Stimulated activated CD4-positive, alpha-beta T cell treated with anti-CD3 and anti-CD28 coated beads, TNF-alpha, amount 100 ng/mL, for 4 hours (primary cell): ENCODE data around the gene CIT.
"Not testable (repeated sequence)": the region's sequence is repeated elsewhere in the genome, so short reads cannot be mapped to it uniquely, and the experiment has no call there.

ENCODE experiments used
- DNase-seq, 3 experiments: peaks; one replicate each; pipeline ENCODE4 v3.0.0-alpha.2; 2020; ENCODE audit warnings: low read depth in 3 of 3

The CIT gene

GRCh38 chr12:119876761-119877638 lies at the start of gene CIT:
Gene CIT (minus strand): TSS chr12:119877320. CDS start chr12:119876168, 1,152 bp downstream.
- DNase-seq = peak; percentile 72 to 77 (median 72)

- DNase-seq = no peak
These were observed 48.1 kb upstream of the CIT start for GRCh38 chr12:119925269-119925668.

GRCh38 chr12:119920064-119920463 lies 42.9 kb upstream of the CIT start:
- DNase-seq = no peak

- DNase-seq = no peak
These were observed 38.9 kb upstream of the CIT start for GRCh38 chr12:119915894-119916510.

DNA sequence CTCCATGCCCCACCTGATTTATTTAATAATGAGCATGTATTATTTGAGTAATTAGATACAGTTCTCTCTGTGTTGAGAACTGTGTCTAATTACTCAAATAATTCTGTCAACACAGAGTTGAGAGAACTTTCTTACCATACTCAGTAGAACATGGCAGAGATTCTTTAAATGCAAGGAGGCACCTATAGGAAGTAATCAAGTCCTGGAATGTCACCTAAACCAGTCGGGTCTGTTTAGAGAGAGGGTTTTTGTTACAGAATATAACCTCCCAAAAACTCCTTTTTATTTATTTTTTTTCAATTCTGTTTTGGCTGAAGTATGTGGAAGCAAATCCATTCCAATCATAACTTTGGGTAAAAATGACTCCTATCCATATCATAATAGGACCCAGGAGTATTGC lies 37.5 kb upstream of the CIT start:
- DNase-seq = no peak

DNA sequence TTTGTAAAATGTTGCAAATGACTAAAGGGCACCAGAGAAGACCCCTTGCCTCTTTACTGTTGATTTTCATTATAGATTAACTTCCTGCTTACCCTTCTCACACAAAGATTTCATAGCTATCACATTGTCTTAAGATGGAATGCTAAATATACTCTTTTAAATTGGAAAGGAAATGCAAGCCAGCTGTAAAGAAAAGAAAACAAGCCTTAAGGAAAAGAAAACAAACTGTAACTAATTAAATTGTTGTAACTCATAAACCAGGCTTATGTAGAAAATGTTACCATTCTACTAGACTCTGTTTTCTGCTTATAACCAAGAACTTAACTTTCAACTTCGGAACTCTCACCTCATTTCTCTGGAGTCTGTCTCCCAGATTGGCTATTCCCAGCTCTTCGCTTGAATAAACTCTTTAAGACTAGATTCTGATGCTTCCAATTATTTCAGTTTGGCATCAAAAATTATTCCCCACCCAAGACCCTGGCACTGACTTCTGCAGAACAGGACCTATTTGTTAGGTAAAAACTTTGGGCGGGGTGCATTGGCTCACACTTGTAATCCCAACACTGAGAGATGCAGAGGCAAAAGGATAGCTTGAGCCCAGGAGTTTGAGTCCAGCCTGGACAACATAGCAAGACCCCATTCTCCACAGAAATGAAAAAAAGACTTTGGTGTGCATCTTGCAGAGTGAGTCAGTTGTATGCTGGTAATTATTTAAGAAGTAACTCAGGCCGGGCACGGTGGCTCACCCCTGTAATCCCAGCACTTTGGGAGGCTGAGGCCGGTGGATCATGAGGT lies 36.6 kb upstream of the CIT start:
- DNase-seq = no peak

GRCh38 chr12:119911182-119911581 lies 34.1 kb upstream of the CIT start:
- no peak for DNase-seq

GRCh38 chr12:119910586-119910985 lies 33.5 kb upstream of the CIT start:
- DNase-seq = no peak

- DNase-seq = peak; percentile 38 to 48 (median 45)
These were observed 25.0 kb upstream of the CIT start for GRCh38 chr12:119902084-119902509.

GRCh38 chr12:119901670-119902069 lies 24.6 kb upstream of the CIT start:
- no peak for DNase-seq

DNA sequence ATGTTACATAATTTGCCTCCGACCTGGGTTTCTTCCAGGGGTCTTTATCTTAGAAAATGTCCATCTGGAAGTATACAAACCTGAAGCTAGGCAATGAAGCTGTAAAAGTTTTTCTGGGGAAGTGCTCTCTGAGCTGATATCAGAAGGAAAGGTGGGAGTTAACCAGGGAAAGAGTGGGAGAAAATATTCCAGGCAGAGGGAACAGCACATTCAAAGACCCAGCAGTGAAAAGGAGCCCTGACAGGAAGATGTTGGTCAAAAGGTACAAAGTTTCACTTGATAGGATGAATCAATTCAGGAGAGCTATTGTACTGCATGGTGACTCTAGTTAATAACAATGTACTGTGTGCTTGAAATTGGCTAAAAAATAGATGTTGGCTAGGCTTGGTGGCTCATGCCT lies 17.8 kb upstream of the CIT start:
- no peak for DNase-seq

- DNase-seq = not testable (repeated sequence)
These were observed 15.5 kb upstream of the CIT start for GRCh38 chr12:119892611-119893010.

DNA sequence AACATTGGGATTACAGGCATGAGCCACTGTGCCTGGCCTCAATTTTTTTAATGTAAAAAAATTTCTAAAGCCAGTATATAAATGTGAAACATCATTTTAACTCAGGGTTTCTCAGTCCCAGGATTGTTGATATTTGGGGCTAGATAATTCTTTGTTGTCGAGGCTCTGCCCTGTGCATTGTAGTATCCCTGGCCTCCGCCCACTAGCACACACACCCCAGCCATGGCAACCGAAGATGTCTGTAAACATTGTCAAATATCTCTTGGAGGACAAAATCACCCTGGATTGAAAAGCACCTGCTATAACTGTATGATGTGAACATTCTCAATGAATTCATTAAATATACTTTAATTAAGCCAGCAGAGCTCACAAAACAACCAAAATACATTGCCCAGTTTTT lies 8.4 kb upstream of the CIT start:
- DNase-seq = no peak

GRCh38 chr12:119883791-119884190 lies 6.7 kb upstream of the CIT start:
- not testable (repeated sequence) for DNase-seq

DNA sequence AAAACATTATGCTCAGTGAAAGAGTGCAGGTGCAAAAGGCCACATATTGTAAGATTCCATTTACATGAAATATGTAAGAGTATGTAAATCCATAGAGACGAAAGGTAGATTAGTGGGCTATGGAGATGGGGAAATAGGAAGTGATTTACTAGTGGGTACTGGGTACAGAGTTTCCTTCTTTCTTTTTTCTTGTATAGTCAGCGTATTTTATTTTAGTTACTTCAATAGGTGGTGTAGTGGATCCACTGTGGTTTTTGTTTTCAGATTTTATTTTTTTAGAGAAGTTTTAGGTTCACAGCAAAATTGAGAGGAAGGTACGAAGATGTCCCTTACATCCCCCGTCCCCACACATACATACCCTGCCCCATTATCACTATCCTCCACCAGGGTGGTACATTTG lies 6.1 kb upstream of the CIT start:
- no peak for DNase-seq

DNA sequence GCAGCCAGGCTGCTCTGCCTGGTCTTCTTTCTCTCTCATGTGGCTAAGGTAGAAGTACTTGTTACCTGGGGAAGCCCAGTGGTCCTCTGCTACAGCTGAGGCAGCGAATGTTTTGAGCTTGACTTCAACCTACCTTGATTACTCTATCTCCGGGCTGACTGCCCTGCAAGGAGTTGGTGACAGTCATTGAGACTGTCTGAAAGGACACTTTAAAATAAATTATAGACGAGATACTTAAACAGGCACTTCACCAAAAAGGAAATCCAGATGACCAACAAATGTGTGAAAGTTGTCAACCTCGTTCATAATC lies 474 bp upstream of the CIT start:
- no peak for DNase-seq

DNA sequence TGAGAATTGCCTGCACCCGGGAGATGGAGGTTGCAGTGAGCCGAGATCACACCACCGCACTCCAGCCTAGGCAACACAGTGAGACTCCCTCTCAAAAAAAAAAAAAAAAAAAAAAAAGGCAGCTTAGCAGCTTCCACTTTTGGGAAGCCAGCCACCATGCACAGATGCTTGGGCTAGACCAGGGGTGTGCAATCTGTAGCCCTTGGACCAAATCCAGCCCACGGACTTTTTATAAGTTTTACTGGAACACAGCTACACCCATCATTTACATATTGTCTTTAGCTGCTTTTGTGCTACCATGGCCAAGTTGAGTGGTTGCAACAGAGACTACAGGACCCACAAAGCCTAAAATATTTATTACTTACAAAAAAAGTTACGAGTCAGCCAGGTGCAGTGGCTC lies 6.7 kb downstream of the CIT start:
- DNase-seq = no peak

DNA sequence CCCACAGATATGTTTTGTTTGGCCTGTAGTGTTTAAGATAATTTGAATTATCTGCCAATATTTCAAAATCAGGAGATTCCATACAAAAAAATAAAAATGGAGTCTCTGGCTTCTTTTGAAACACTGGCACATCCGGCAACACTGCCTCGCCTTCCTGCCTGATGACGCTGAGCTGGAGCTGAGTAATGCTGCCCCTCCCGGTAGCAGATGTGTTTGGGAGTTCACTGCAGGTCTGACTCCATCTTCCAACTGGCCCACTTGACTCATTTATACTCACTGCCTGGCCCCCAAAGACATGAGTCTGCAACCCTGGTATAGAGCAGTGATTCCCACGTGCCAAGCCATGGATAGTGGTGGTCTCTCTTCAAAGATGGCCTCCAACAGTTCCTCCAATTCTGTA lies 7.4 kb downstream of the CIT start:
- no peak for DNase-seq

GRCh38 chr12:119868992-119869391 lies 8.1 kb downstream of the CIT start:
- no peak for DNase-seq

- DNase-seq = no peak
These were observed 12.5 kb downstream of the CIT start for GRCh38 chr12:119864591-119864990.

DNA sequence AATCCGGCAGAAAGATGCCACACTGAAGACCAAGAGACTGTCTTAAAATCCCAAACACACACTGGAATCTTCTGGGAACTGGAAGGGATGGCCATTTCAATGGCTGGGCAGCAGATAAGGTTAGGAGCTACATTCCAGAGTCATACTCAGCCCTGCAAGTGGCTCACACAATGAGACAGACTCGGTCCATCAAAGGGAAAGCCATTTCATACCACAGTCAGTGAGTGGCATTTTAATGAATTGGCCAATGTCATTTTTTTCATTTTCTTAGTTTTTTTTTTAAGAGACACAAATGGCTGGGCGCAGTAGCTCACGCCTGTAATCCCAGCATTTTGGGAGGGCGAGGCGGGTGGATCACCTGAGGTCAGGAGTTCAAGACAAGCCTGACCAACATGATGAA lies 17.9 kb downstream of the CIT start:
- no peak for DNase-seq

DNA sequence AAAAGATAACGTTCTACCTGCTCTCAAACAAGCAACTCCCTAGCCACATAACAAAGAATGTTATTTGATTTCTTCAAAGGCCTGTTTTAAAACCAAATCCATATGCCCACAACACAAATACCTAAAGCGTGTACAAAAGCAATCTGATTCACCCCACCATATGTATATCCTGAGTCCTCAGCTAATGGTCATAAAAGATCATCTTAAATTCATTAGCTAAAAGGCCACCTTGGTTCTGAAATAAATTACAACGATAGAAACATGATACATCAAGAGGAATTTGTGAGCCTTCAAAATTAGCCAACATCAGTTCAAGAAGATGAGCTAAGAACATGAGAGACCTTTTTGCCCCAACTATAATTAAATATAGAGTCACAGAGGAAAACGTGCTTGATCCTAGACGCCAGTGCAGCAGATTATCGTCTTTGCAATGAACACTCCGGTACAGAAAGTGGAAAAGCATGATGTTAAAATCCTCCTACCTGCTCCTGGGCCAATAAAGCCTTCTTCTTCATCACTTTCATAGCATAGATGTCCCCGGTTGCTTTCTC lies 20.0 kb downstream of the CIT start:
- no peak for DNase-seq
